Keratinocyte (primary cell): ENCODE data around the gene FGF21. TPM values are rescaled to one million over a fixed set of nuclear protein-coding genes. Genes with fewer than 3 reads are reported as not detected.
A peak's percentile ranks its signal among the peaks of the same experiment; 100 is the strongest.

Source experiments
- DNase-seq: peaks from one replicate; pipeline ENCODE4 v3.0.0-alpha.2; 2011; ENCODE audit warnings: low read depth, missing footprints, low spot score
- FAIRE-seq: peaks from 2 replicates; lab custom pipeline; 2011; peaks lifted over from hg19 to GRCh38; lab: Jason Lieb, UNC
- H2AFZ ChIP-seq: 2 replicates; pipeline ENCODE4 v1.6.0; 2012; ENCODE audit warnings: low read length, control low read depth, inconsistent platforms; ENCODE audit not compliant: control insufficient read depth
- H3K27ac ChIP-seq: 2 replicates; pipeline ENCODE4 v1.5.1; 2011; ENCODE audit warnings: low read length; ENCODE audit not compliant: control insufficient read depth, insufficient read depth
- H3K27me3 ChIP-seq: 3 replicates; pipeline ENCODE4 v1.6.0; 2011; ENCODE audit warnings: low read length; ENCODE audit not compliant: control insufficient read depth, insufficient read depth; ENCODE audit errors: extremely low read depth
- H3K36me3 ChIP-seq, 2 experiments: 2 replicates in 1 of 2; 3 replicates in 1 of 2; pipeline ENCODE4 v1.5.1; 2011; ENCODE audit warnings: low read length in 2 of 2, mild to moderate bottlenecking in 1 of 2; ENCODE audit not compliant: control insufficient read depth in 2 of 2, insufficient read depth in 2 of 2; ENCODE audit errors: extremely low read depth in 1 of 2
- H3K4me1 ChIP-seq: 3 replicates; pipeline ENCODE4 v1.5.1; 2011; ENCODE audit warnings: low read length; ENCODE audit not compliant: control insufficient read depth, insufficient read depth; ENCODE audit errors: extremely low read depth
- H3K4me2 ChIP-seq: 3 replicates; pipeline ENCODE4 v1.6.0; 2011; ENCODE audit warnings: low read depth, low read length; ENCODE audit not compliant: control insufficient read depth, insufficient read depth; ENCODE audit errors: extremely low read depth
- H3K4me3 ChIP-seq, 3 experiments: fragments of 200-600 bp in 1 of 3; sonication (generic) in 1 of 3; 2 replicates in 2 of 3; 3 replicates in 1 of 3; pipeline ENCODE4 v1.5.1; 2011 to 2016; ENCODE audit warnings: low read length in 3 of 3, mild to moderate bottlenecking in 3 of 3, control low read depth in 2 of 3, inconsistent platforms in 1 of 3, low read depth in 1 of 3, mixed read lengths in 1 of 3, mixed run types in 1 of 3, moderate library complexity in 1 of 3; ENCODE audit not compliant: control insufficient read depth in 2 of 3, insufficient read depth in 2 of 3; ENCODE audit errors: extremely low read depth in 1 of 3
- H3K79me2 ChIP-seq: 2 replicates; pipeline ENCODE4 v1.6.0; 2012; ENCODE audit warnings: low read length; ENCODE audit not compliant: control insufficient read depth, insufficient read depth
- H3K9ac ChIP-seq: 3 replicates; pipeline ENCODE4 v1.6.0; 2011; ENCODE audit warnings: low read length; ENCODE audit not compliant: control insufficient read depth, insufficient read depth; ENCODE audit errors: extremely low read depth
- H3K9me1 ChIP-seq: 3 replicates; pipeline ENCODE4 v1.6.0; 2011; ENCODE audit warnings: low read length; ENCODE audit not compliant: control insufficient read depth, insufficient read depth; ENCODE audit errors: extremely low read depth
- H3K9me3 ChIP-seq: 2 replicates; pipeline ENCODE4 v1.5.1; 2012; ENCODE audit warnings: low read depth, low read length; ENCODE audit not compliant: control insufficient read depth
- H4K20me1 ChIP-seq: 3 replicates; pipeline ENCODE4 v1.6.0; 2011; ENCODE audit warnings: low read length; ENCODE audit not compliant: control insufficient read depth, insufficient read depth; ENCODE audit errors: extremely low read depth
- CTCF ChIP-seq, 3 experiments: IDR thresholded peaks in 1 of 3; conservative IDR thresholded peaks in 1 of 3; optimal IDR thresholded peaks in 1 of 3; 2 replicates in 2 of 3; 3 replicates in 1 of 3; pipeline versions ENCODE3 to v1.5.1; 2011; ENCODE audit warnings: low read length in 3 of 3, mild to moderate bottlenecking in 3 of 3, moderate library complexity in 2 of 3, control low read depth in 1 of 3, inconsistent platforms in 1 of 3; ENCODE audit not compliant: insufficient read depth in 2 of 3; ENCODE audit errors: extremely low read depth in 1 of 3
- EZH2 ChIP-seq: IDR thresholded peaks from one replicate; pipeline ENCODE4 v1.6.1; 2012; ENCODE audit warnings: inconsistent platforms, mild to moderate bottlenecking, low read length, moderate library complexity
- dilution Hi-C: fragments of 300-500 bp; cut with MboI; formaldehyde crosslinking; loops from one replicate; pipeline ENCODE4 v1.7.0; 2020; ENCODE audit warnings: low sequenced_read_pairs; ENCODE audit not compliant: extremely low pct_ligation_motif_present
- polyA plus RNA-seq, 5 experiments: library from polyadenylated mRNA; depleted of rRNA in 3 of 5; stranded (reverse) in 3 of 5; stranded (forward) in 1 of 5; unstranded in 1 of 5; fragments of >200 nt; gene quantifications; 1 replicate in 1 of 5; 2 replicates in 3 of 5; 3 replicates in 1 of 5; pipeline versions ENCODE4 v1.2.1 to v1.2.3, GENCODE V29; 2011 to 2012; ENCODE audit warnings: missing spikeins in 2 of 5, low read depth in 1 of 5, low replicate concordance in 1 of 5

Gene FGF21
- polyA plus RNA-seq, 1 donor (not counting 4 experiments of a cell fraction or from before 2014, with no cell fraction given), result not detected

GRCh38 chr19:48726556-48726955 lies 28.8 kb upstream of the FGF21 start:
- DNase-seq (no peak), FAIRE-seq (no peak)
- H3K27me3 ChIP-seq, result no peaks in the 10 kb centered on the region
- no peak overlapping the region for H3K27ac ChIP-seq
- no peaks in the 10 kb centered on the region for H3K9me1 ChIP-seq
- H3K4me3 ChIP-seq, result no peak overlapping the region
- H3K36me3 ChIP-seq, result peaks cover 0 to 6% of the 10 kb centered on the region in 2 experiments
- TF ChIP-seq EZH2, result no peak
- no peak for TF ChIP-seq CTCF (optimal IDR thresholded peaks at IDR 0.05 in 1 of 3, IDR thresholded peaks at IDR 0.05 in 1 of 3, conservative IDR thresholded peaks at IDR 0.05 in 1 of 3; ENCODE audit: extremely low read depth in 1 of 3, insufficient read depth in 2 of 3, low read length in 3 of 3)
- peaks cover 14% of the 10 kb centered on the region for H3K4me1 ChIP-seq
- no peaks in the 10 kb centered on the region for H3K9me3 ChIP-seq
- H3K79me2 ChIP-seq, result no peaks in the 10 kb centered on the region
- no peaks in the 10 kb centered on the region for H4K20me1 ChIP-seq
- no peak overlapping the region for H3K4me2 ChIP-seq
- dilution Hi-C loops, result no loop called here
- H2AFZ ChIP-seq, result peak overlapping the region; percentile 8
- no peak overlapping the region for H3K9ac ChIP-seq

- H3K4me3 ChIP-seq, result peak overlapping the region in 2 of 3 experiments; percentile 24 to 56
- no peak for TF ChIP-seq EZH2
- TF ChIP-seq CTCF (optimal IDR thresholded peaks at IDR 0.05 in 1 of 3, IDR thresholded peaks at IDR 0.05 in 1 of 3, conservative IDR thresholded peaks at IDR 0.05 in 1 of 3; ENCODE audit: extremely low read depth in 1 of 3, insufficient read depth in 2 of 3, low read length in 3 of 3), result peak in 2 of 3 experiments; percentile 4 to 34
- no peaks in the 10 kb centered on the region for H3K27me3 ChIP-seq
- H3K4me1 ChIP-seq, result peaks cover 14% of the 10 kb centered on the region
- dilution Hi-C loops, result no loop called here
- no peak overlapping the region for H3K27ac ChIP-seq
- peak overlapping the region; percentile 35 for H3K9ac ChIP-seq
- peaks cover 0 to 6% of the 10 kb centered on the region in 2 experiments for H3K36me3 ChIP-seq
- no peaks in the 10 kb centered on the region for H3K9me3 ChIP-seq
- no peaks in the 10 kb centered on the region for H3K79me2 ChIP-seq
- H3K4me2 ChIP-seq, result peak overlapping the region; percentile 55
- DNase-seq, result no peak
- H4K20me1 ChIP-seq, result no peaks in the 10 kb centered on the region
- H2AFZ ChIP-seq, result peak overlapping the region; percentile 46
- H3K9me1 ChIP-seq, result no peaks in the 10 kb centered on the region
- FAIRE-seq, result no peak
Observed at GRCh38 chr19:48728911-48729664, 26.2 kb upstream of the FGF21 start.
